T-helper 17 cell (primary cell): ENCODE data around the gene CSGALNACT2. TPM values are rescaled to one million over a fixed set of nuclear protein-coding genes. Genes with fewer than 3 reads are reported as not detected.

Experiments
- ATAC-seq: fragments of 150-1000 bp; cut with Tn5 transposase; 2 replicates; pipeline ENCODE4 v1.10.0; 2021; ENCODE audit warnings: mild to moderate bottlenecking, moderate library complexity
- DNase-seq, 3 donors: peaks; one replicate each; pipeline versions ENCODE4 v3.0.0 to v3.0.0-alpha.2; 2020 to 2021
- H3K9me3 ChIP-seq: one replicate; pipeline ENCODE4 v1.7.0; 2013; ENCODE audit warnings: low read length, mild to moderate bottlenecking; ENCODE audit not compliant: control insufficient read depth, poor library complexity, severe bottlenecking
- H3K27ac Mint-ChIP-seq: one replicate; pipeline ENCODE4 v1.8.0; 2022; ENCODE audit warnings: mild to moderate bottlenecking, moderate library complexity, mixed read lengths
- H3K27me3 Mint-ChIP-seq: one replicate; pipeline ENCODE4 v1.8.0; 2022; ENCODE audit warnings: mixed read lengths
- H3K36me3 Mint-ChIP-seq: one replicate; pipeline ENCODE4 v1.8.0; 2022; ENCODE audit warnings: low read depth, mixed read lengths
- H3K4me1 Mint-ChIP-seq: one replicate; pipeline ENCODE4 v1.8.0; 2022; ENCODE audit warnings: mild to moderate bottlenecking, mixed read lengths
- H3K4me3 Mint-ChIP-seq: one replicate; pipeline ENCODE4 v1.8.0; 2022; ENCODE audit warnings: mild to moderate bottlenecking, moderate library complexity, mixed read lengths
- total RNA-seq, 4 donors: library from RNA in 2 of 4; stranded (reverse) in 2 of 4; gene quantifications; one replicate each; pipeline ENCODE4 v1.2.3 and lab custom pipeline; 2022 to 2026

The CSGALNACT2 gene
- total RNA-seq, 2 donors from 2014 or later, result 38.9 to 51.4 TPM

DNA sequence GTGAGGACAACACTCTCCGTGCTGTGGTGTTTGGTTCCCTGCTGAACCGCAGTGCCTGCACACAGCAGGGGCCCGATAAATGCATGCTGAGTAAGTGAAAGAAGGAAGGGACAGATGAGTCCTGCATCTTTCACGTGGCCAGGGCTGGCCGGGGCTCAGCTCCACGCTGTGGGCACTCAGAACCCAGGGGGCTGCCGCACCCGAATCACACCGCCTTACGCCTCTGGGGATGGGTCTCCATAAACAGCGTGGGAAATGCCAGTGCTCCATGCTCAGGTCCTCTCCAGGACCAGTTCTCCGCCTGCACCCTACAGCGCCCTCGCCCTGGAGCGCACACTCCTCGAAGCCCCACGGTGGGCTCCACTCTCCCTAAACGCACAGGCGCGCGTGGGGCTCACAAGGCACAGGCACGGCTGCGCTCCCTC, 90.5 kb downstream of the CSGALNACT2 start:
- peaks cover 6% of the 10 kb centered on the region for H3K27me3 Mint-ChIP-seq
- H3K27ac Mint-ChIP-seq, result peak overlapping the region; percentile 87
- H3K9me3 ChIP-seq, result no peaks in the 10 kb centered on the region
- ATAC-seq (no peak), DNase-seq (peak; percentile 2 to 5 (median 2))
- H3K4me3 Mint-ChIP-seq, result peak overlapping the region; percentile 93
- peaks cover 40% of the 10 kb centered on the region for H3K4me1 Mint-ChIP-seq
- no peaks in the 10 kb centered on the region for H3K36me3 Mint-ChIP-seq

- peak; percentile 57 for ATAC-seq
- H3K36me3 Mint-ChIP-seq, result no peaks in the 10 kb centered on the region
- peak overlapping the region; percentile 93 for H3K4me3 Mint-ChIP-seq
- peaks cover 40% of the 10 kb centered on the region for H3K4me1 Mint-ChIP-seq
- H3K9me3 ChIP-seq, result no peaks in the 10 kb centered on the region
- DNase-seq, result peak; percentile 17 to 37 (median 20)
- peaks cover 6% of the 10 kb centered on the region for H3K27me3 Mint-ChIP-seq
- peak overlapping the region; percentile 87 for H3K27ac Mint-ChIP-seq
These were observed 91.2 kb downstream of the CSGALNACT2 start for GRCh38 chr10:43229208-43230061.

DNA sequence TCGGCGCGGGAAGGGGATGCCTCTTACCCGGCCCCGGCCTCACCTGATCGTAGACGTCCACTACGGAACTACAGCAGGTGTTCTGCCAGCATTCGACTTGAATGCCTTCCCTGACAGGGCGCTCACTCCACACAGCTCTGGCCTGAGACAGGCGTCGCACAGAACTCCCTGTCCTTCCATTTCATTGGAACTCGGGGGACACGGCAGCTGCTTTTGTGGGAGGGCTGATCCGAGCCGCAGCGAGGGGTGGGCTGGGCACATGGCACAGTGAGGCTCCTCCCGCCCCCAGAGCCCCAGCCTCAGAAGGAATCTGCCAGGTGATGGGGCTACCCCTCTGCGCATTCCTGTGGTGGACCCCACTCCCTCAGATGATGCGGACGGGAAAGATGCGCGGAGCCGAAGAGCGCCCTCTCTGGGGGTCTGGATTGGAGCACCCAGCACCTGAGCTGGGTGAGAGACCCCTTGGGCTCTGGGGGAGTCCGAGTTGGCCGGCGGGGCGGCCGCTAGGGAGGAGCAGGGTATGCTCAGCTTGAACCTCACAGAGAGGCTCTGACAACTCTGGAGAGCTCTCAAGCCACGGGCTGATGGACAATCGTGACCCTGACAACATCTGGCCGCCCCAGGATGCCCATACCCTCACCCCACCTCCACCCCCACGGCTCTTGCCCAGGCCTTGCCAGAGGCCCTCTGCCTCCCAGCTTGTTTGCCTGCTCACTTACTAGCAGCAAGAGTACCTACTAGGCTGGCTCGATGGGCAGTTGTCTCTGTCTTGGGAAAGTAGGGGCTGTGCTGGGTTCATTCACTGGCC, 92.1 kb downstream of the CSGALNACT2 start:
- H3K4me1 Mint-ChIP-seq, result peaks cover 35% of the 10 kb centered on the region
- DNase-seq, result peak; percentile 1 to 7 (median 5)
- no peak overlapping the region for H3K27ac Mint-ChIP-seq
- H3K9me3 ChIP-seq, result no peaks in the 10 kb centered on the region
- H3K36me3 Mint-ChIP-seq, result no peaks in the 10 kb centered on the region
- no peak for ATAC-seq
- peak overlapping the region; percentile 77 for H3K4me3 Mint-ChIP-seq
- peaks cover 6% of the 10 kb centered on the region for H3K27me3 Mint-ChIP-seq

- DNase-seq (peak; percentile 3 to 8 (median 6)), ATAC-seq (no peak)
- peak overlapping the region; percentile 77 for H3K4me3 Mint-ChIP-seq
- peak overlapping the region; percentile 74 for H3K27ac Mint-ChIP-seq
- no peaks in the 10 kb centered on the region for H3K36me3 Mint-ChIP-seq
- no peaks in the 10 kb centered on the region for H3K9me3 ChIP-seq
- peaks cover 32% of the 10 kb centered on the region for H3K4me1 Mint-ChIP-seq
- peaks cover 6% of the 10 kb centered on the region for H3K27me3 Mint-ChIP-seq
These were observed 92.8 kb downstream of the CSGALNACT2 start for GRCh38 chr10:43230909-43231522.

DNA sequence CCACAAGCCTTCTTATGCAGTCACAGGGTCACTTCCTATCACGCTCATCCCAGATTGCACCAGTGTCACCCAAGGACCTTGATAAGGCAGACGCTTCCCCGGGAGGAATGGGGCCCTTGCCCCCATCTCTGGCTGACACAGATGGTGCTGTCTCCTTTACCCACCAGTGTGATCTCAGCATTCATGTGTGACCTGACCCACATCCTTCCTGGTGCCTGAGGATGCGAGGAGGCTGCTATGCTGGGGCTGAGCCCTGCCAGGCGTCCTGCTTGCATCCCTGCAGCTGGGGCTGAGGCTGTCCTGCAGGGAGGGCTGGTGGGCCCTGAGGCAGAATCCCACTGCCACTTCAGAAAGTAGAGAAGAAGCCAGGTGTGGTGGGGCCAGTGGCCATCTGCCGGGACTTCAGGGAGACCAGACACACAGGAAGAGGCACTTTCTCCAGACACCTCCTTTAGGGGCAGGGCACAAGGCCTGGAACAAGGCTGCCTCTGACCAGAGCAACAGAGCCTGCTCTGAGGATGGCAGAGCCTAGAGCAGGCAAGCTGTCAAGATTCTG, 93.4 kb downstream of the CSGALNACT2 start:
- Mint-ChIP-seq H3K27me3 (peaks cover 6% of the 10 kb centered on the region), H3K36me3 (no peaks in the 10 kb centered on the region), H3K27ac (peak overlapping the region; percentile 74), H3K4me3 (peak overlapping the region; percentile 77), H3K4me1 (peaks cover 30% of the 10 kb centered on the region)
- no peaks in the 10 kb centered on the region for H3K9me3 ChIP-seq
- peak; percentile 78 for ATAC-seq
- peak; percentile 8 to 11 (median 11) for DNase-seq

DNA sequence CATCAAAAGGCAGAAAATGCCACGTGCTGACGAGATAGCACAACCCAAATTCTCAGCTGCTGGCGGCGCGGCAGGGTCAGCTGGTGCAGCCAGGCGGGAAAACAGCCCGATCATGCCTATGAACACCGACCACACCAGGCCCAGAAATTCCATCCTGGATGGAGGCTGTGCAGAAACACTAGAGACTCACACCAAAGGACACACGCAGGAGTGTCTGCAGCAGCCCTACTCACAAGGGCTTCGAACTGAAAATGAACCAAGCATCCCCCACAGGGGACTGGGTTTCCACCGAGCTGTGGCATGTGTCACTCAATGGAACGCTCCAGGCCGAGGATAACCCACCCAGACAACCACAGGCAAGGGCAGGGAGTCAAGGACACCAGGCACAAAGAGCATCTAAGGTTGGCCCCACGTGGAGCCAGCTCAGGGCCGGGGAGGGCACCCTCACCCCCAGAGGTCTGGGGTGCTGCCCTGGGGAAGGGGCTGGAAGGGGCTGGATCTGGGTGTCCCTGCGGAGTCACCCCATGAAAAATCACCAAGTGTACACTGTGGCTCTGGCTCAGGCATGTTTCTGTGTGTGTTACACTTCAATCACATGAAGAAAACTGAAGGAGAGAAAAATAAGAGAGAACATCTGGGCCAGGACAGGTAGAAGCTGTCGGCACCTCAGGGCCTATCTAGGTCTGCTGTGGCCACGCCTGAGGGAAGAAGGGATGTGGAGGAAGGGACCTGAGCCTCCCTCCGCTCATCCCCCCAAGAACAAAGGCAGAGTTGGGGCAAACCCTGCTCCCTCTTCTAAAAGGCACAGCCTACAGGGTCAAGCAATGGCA, 95.6 kb downstream of the CSGALNACT2 start:
- Mint-ChIP-seq H3K4me1 (peaks cover 20% of the 10 kb centered on the region), H3K27ac (no peak overlapping the region), H3K4me3 (no peak overlapping the region), H3K27me3 (peaks cover 2% of the 10 kb centered on the region), H3K36me3 (no peaks in the 10 kb centered on the region)
- DNase-seq (peak in 2 of 3 donors; percentile 1 to 4), ATAC-seq (no peak)
- no peaks in the 10 kb centered on the region for H3K9me3 ChIP-seq

DNA sequence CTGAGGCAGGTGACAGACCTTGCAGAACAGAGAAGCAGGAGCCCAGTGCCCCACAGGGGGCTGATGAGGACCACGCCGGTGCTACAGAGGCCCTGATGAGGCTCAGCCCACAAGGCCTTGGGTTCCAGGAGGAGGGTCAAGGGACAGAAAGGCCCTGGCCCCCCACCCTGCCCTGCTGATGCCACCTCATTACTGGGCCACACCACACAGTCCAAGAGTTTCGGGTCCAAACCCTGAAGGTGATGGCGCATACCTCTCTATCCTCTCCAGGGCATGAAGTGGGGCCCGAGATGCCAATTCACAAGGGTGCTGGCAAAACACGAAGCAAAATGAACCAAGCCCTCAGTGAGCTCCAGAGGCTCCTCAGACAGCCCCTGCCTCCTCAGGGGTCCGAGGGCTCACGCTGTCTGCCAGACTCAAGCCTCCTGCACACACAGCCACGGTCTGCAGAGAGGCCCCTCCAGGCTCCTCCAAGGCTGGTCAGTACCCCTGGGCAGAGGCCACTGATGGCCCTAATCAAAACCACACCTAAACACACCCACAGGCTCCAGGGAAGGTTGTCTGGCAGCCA, 96.3 kb downstream of the CSGALNACT2 start:
- DNase-seq, result peak in 1 of 3 donors; percentile 2
- Mint-ChIP-seq H3K4me3 (no peak overlapping the region), H3K27ac (no peak overlapping the region)

More for the DNA sequence above, 96.3 kb downstream of the CSGALNACT2 start:
- Mint-ChIP-seq H3K27me3 (no peaks in the 10 kb centered on the region), H3K4me1 (peaks cover 16% of the 10 kb centered on the region), H3K36me3 (no peaks in the 10 kb centered on the region)
- no peak for ATAC-seq
- H3K9me3 ChIP-seq, result no peaks in the 10 kb centered on the region

Other genes starting within 250 kb of the CSGALNACT2 start
- under 1 TPM in 1 of 2 donors, not detected in 1; 0.34 TPM for gene RET, start 61.4 kb upstream of the CSGALNACT2 start, total RNA-seq
- 1 to 10 TPM; 3.1 to 3.4 TPM for gene RASGEF1A, start 128.6 kb downstream of the CSGALNACT2 start, total RNA-seq
- gene FXYD4, start 233.2 kb downstream of the CSGALNACT2 start, total RNA-seq, result not detected